Loucy (cell line): Measurements from ENCODE around the gene B3GNT4.

Experiments
- H2AFZ ChIP-seq: fragments of 200-600 bp; sonication (generic); 2 replicates; pipeline ENCODE4 v1.6.0; 2016; ENCODE audit warnings: antibody characterized with exemption, mild to moderate bottlenecking, low read length, moderate library complexity
- H3F3A ChIP-seq: fragments of 200-600 bp; 2 replicates; pipeline ENCODE4 v1.6.0; 2016; ENCODE audit warnings: antibody characterized with exemption, low read depth, mild to moderate bottlenecking
- H3K27me3 ChIP-seq: fragments of 200-600 bp; sonication (generic); 2 replicates; pipeline ENCODE4 v1.6.1; 2014; ENCODE audit warnings: low read length, mild to moderate bottlenecking; ENCODE audit not compliant: insufficient read depth, poor library complexity, severe bottlenecking
- H3K36me3 ChIP-seq: fragments of 200-600 bp; sonication (generic); 2 replicates; pipeline ENCODE4 v1.6.1; 2016; ENCODE audit warnings: low read length; ENCODE audit not compliant: insufficient read depth
- H3K4me1 ChIP-seq: fragments of 200-600 bp; sonication (generic); 2 replicates; pipeline ENCODE4 v1.5.1; 2014; ENCODE audit warnings: low read length, mild to moderate bottlenecking; ENCODE audit not compliant: insufficient read depth, poor library complexity, severe bottlenecking
- H3K4me2 ChIP-seq: fragments of 200-600 bp; sonication (generic); 2 replicates; pipeline ENCODE4 v1.6.0; 2014; ENCODE audit warnings: antibody characterized with exemption, low read length, low read depth, mild to moderate bottlenecking; ENCODE audit not compliant: poor library complexity, severe bottlenecking
- H3K4me3 ChIP-seq: fragments of 200-600 bp; sonication (generic); 2 replicates; pipeline ENCODE4 v1.5.1; 2014; ENCODE audit warnings: low read length, mild to moderate bottlenecking, mixed read lengths; ENCODE audit not compliant: poor library complexity, severe bottlenecking
- H3K79me2 ChIP-seq: fragments of 200-600 bp; sonication (generic); 2 replicates; pipeline ENCODE4 v1.6.1; 2014; ENCODE audit warnings: low read length; ENCODE audit not compliant: insufficient read depth
- H3K9ac ChIP-seq: fragments of 200-600 bp; sonication (generic); 2 replicates; pipeline ENCODE4 v1.6.0; 2014; ENCODE audit warnings: mild to moderate bottlenecking, low read depth, low read length, moderate library complexity; ENCODE audit not compliant: poor library complexity, severe bottlenecking
- H3K9me2 ChIP-seq: fragments of 200-600 bp; sonication (generic); replicated peaks from 2 replicates; pipeline ENCODE4 v1.6.1; 2016; ENCODE audit warnings: low read depth, low read length, mixed read lengths
- H3K9me3 ChIP-seq: fragments of 200-600 bp; sonication (generic); 2 replicates; pipeline ENCODE4 v1.6.1; 2014; ENCODE audit warnings: mild to moderate bottlenecking, antibody characterized with exemption, low read length, low read depth; ENCODE audit not compliant: insufficient read depth
- H4K20me1 ChIP-seq: fragments of 200-600 bp; sonication (generic); 2 replicates; pipeline ENCODE4 v1.6.0; 2014; ENCODE audit warnings: antibody characterized with exemption, low read length, mild to moderate bottlenecking; ENCODE audit not compliant: insufficient read depth, poor library complexity, severe bottlenecking
- CTCF ChIP-seq: fragments of 200-600 bp; sonication (generic); conservative IDR thresholded peaks from 2 replicates; pipeline ENCODE4 v1.5.1; 2014; ENCODE audit warnings: mild to moderate bottlenecking, antibody characterized with exemption, low read length
- EZH2phosphoT487 ChIP-seq: fragments of 200-600 bp; IDR thresholded peaks from 2 replicates; pipeline ENCODE4 v1.6.1; 2018; ENCODE audit warnings: antibody characterized with exemption, mild to moderate bottlenecking, moderate library complexity, borderline replicate concordance

Gene B3GNT4

GRCh38 chr12:122203301-122204166, at the start of gene B3GNT4:
B3GNT4 (plus strand) TSS chr12:122203709; CDS start chr12:122204619, 910 bp downstream.
- H2AFZ ChIP-seq, result no peak within 1 kb of the TSS

GRCh38 chr12:122155705-122156104, 47.8 kb upstream of the B3GNT4 start:
- H3K9me3 ChIP-seq, result no peaks in the 10 kb centered on the region
- no peak overlapping the region for H3K4me3 ChIP-seq
- no peaks in the 10 kb centered on the region for H3K36me3 ChIP-seq
- H3K4me2 ChIP-seq, result no peak overlapping the region
- H3K79me2 ChIP-seq, result no peaks in the 10 kb centered on the region
- H4K20me1 ChIP-seq, result no peaks in the 10 kb centered on the region
- no peaks in the 10 kb centered on the region for H3K27me3 ChIP-seq
- no peaks in the 10 kb centered on the region for H3K4me1 ChIP-seq
- no peaks in the 10 kb centered on the region for H3K9me2 ChIP-seq
- H3K9ac ChIP-seq, result no peak overlapping the region
- H3F3A ChIP-seq, result no peaks in the 10 kb centered on the region
- no peak for TF ChIP-seq EZH2phosphoT487
- no peak for TF ChIP-seq CTCF
- H2AFZ ChIP-seq, result no peak overlapping the region

More at GRCh38 chr12:122203301-122204166, at the start of gene B3GNT4:
- no peaks in the 10 kb centered on the region for H4K20me1 ChIP-seq
- TF ChIP-seq CTCF, result no peak
- TF ChIP-seq EZH2phosphoT487, result no peak
- H3K27me3 ChIP-seq, result no peaks in the 10 kb centered on the region
- no peaks in the 10 kb centered on the region for H3K79me2 ChIP-seq
- H3K9ac ChIP-seq, result no peak within 1 kb of the TSS
- H3K4me2 ChIP-seq, result no peak within 1 kb of the TSS
- no peaks in the 10 kb centered on the region for H3K9me3 ChIP-seq
- peaks cover 23% of the 10 kb centered on the region; the same call in 1 of the 2 replicates for H3K36me3 ChIP-seq
- H3K4me3 ChIP-seq, result no peak within 1 kb of the TSS
- H3K4me1 ChIP-seq, result no peaks in the 10 kb centered on the region
- no peaks in the 10 kb centered on the region for H3K9me2 ChIP-seq
- H3F3A ChIP-seq, result no peaks in the 10 kb centered on the region

GRCh38 chr12:122158700-122159285, 44.7 kb upstream of the B3GNT4 start:
- Histone ChIP-seq H3K4me2 (no peak overlapping the region), H3K9me2 (no peaks in the 10 kb centered on the region), H3K36me3 (no peaks in the 10 kb centered on the region), H3K9ac (no peak overlapping the region), H3K4me1 (no peaks in the 10 kb centered on the region), H4K20me1 (no peaks in the 10 kb centered on the region), H3K79me2 (no peaks in the 10 kb centered on the region), H3K9me3 (no peaks in the 10 kb centered on the region), H3K4me3 (no peak overlapping the region), H2AFZ (no peak overlapping the region), H3K27me3 (no peaks in the 10 kb centered on the region), H3F3A (no peaks in the 10 kb centered on the region)
- TF ChIP-seq EZH2phosphoT487, result no peak
- no peak for TF ChIP-seq CTCF
